NOMO-1 treated with dmso at 0.1 percent for 144 hours (cell line): ENCODE data around the gene FSIP1.

Source experiments
- DNase-seq: peaks from one replicate; lab custom pipeline; 2025; ENCODE audit not compliant: unreplicated experiment; lab: John Stamatoyannopoulos, UW

The FSIP1 gene

GRCh38 chr15:39792844-39793335 is 10.2 kb upstream of the FSIP1 start:
- no peak for DNase-seq

GRCh38 chr15:39792025-39792843 is 9.6 kb upstream of the FSIP1 start:
- no peak for DNase-seq

- DNase-seq, result no peak
These were observed 7.1 kb upstream of the FSIP1 start for GRCh38 chr15:39789736-39790135.

GRCh38 chr15:39788800-39789565 is 6.3 kb upstream of the FSIP1 start:
- DNase-seq, result no peak

DNA sequence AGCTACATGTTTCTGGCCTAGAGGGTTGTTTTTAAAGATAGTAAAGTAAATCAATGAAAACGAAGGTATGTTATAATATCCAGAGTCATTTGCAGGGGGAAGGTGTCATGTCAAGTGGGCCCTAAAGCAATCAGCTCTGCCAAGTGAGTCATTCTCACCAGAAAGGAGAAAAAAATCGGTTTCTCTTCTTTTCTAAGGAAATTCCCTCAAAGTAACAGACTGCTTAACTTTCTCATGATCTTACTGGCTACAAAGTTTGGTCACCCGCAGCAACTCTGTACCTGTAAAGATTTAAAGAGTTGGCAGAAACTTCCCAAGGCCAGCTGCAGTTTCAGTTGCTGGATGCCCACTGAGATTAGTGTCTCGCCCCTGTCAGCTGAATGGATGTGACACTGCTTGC is 5.5 kb upstream of the FSIP1 start:
- no peak for DNase-seq

- no peak for DNase-seq
These were observed 4.8 kb upstream of the FSIP1 start for GRCh38 chr15:39787479-39787878.

DNA sequence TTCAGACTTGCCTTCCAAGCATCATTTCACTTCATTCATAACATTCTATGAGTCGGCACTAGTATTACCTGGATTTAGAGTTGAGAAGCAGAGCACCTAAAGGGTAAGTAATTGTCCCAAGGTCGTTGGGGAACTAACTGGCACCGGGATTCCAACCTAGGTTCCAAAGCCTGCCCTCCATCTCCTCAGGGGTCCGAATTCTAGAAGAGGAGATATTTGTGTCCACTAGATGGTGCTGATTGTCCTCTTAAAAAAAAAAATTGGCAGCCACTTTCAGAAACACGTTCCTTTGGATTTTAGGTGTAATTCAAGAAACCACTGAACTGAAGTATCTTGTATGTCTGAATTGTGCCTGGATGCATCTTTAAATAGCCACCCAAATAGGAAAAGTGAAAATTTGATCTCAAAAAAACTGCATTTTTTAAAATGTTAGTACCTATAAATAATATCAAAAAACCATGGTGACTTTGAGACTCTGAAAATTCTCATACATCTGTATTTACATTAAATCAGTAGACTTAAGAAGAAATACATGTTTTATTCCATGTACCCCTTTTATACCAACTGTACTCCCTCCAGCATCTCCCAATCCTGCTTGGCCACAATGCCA is 3.9 kb upstream of the FSIP1 start:
- peak; percentile 26 for DNase-seq

DNA sequence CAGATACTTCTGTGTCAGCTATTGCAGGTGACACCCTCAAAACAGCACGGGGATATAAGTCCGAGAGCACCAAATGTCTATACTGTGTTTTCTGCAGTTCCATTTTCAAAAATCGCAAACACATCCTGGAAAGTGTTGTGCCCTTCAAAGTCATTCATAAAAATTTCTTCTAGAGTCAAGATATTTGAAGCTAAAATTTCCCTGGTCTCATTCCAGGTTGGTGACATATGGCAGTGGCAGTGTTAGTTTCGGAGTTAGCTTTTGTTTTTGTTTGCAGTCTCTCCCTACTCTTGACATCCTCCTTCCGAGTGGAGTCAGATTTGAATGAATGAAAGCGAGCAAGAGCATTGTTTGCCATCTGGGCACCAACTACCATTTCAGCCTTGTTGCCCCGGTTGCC is 3.2 kb upstream of the FSIP1 start:
- DNase-seq, result no peak

GRCh38 chr15:39785139-39785538 is 2.5 kb upstream of the FSIP1 start:
- DNase-seq, result no peak

DNA sequence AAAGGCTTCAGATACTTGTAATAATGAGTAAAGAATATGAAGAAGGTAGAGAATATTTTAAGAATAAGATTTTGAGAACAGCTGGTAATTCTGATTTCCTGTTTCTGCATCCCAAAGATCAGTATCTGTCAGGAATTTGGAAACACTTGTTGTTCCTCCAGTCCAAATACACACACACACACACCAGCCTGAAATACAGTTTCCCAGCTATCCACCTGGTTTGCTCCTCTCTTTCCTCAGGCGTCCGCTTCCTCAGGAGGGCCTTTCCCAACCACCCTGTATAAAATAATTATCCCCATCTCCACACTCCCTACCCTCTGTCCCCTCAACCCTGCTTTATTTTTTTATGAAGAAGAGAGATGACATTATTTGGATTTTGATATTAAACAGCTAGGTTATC is 2.0 kb upstream of the FSIP1 start:
- no peak for DNase-seq

DNA sequence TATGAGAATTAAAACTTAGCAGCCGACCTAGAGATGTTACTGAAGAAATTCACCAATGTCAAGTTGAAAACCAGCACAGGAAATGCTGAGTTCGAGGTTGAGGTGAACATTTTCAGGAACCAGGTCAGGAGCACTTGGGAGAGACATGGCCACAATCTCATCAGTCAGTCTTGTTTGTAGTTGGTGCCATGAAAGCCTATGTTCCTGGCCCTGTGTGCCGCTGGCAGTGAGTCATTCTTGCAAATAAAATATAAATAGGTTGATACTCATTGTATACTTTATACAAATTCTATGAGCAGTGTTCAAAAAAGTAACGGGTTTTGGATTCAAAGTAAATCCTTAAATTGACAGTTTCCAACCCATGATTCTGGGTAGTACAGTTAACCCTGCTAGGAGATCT is 1.5 kb upstream of the FSIP1 start:
- no peak for DNase-seq

- no peak for DNase-seq
These were observed 691 bp upstream of the FSIP1 start for GRCh38 chr15:39783244-39783820.

DNA sequence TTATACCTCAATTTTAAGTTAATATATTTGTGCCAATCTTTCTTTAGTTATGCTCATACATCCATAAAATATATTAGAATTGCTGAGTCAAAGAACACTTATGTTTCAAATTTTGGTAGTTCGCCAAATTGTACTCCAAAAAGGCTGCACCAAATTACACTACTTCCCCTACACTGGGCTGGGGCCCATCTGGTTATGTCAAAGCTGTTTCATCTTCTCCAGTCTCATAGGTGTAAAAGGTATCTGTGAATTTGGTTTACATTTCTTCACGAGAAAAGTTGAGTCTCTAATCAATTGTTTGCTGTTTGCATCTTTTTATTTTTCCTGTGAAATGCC is 706 bp downstream of the FSIP1 start:
- no peak for DNase-seq

DNA sequence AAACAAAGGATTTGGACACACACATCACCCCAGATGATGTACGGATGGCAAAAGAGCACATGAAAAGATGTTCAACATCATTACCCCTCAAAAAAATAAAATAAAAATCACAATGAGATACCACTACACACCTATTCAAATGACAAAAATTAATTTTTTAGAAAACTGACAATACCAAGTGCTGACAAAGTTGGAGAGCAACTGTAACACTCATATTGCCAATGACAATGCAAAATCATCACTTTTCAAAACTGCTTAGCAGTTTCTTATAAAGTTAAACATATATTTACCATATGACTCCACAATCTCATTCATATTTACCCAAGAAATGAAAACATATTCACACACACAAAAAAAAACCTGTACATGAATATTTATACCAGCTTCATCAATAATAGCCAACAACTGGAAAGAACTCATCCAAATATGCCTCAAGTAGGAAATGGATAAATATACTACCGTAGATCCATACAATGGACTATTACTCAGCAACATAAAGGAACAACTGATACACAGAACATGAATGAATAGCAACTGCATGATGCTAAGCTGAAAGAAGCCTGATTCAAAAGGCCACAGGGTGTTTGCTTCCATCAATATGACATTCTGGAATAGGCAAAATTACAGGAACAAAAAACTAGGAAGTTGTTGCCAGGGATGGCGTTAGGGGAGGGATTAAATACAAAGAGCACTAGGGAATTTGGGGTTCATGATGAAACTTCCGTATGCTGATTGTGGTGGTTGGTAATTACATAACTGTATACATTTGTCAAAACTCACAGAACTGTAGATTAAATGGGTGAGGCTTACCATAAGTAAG is 1.3 kb downstream of the FSIP1 start:
- DNase-seq, result no peak

GRCh38 chr15:39778021-39778420 is 4.6 kb downstream of the FSIP1 start:
- DNase-seq, result no peak

- DNase-seq, result no peak
These were observed 5.1 kb downstream of the FSIP1 start for GRCh38 chr15:39777496-39777895.

DNA sequence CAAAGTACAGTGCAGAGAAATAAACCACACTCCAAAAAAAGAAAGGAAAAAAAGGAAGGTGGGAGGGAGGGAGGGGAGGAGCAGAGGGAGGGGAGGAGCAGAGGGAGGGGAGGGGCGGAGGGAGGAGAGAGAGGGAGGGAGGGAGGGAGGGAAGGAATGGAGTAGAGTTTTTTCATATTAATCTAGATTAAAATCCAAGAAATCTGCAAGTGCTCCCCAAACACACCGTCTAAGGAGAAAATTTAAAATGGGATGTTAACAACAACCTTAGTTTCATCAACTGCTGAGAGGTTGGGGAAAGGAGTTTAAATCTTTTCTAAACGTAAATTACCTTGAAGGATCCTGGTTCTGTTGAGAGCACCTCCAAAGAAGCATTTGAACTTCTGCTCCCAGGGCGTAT is 6.6 kb downstream of the FSIP1 start:
- no peak for DNase-seq

DNA sequence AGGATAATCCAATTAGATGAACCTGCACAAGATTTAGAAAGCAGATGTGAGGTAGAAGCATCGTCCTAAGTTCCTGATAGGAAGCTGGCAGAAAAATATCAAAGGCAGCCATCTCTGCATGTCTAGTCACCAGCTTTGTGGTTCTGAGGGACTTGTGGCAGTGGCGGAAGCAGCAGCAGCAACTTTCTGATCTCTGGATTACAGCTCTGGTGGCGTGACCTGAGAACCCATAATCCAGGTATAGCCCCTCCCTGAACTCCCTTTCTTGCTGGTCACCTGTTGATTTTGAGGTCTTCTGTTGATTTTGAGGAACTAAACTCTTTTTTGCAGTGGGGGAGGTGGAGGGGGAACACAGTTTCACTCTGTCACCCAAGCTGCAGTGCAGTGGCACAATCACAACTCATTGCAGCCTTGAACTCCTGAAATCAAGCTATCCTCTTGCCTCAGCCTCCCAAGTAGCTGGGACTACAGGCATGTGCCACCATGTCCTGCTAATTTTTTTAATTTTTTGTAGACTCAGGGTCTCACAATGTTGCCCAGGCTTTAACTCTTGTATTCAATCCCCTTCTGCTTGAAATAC is 7.9 kb downstream of the FSIP1 start:
- DNase-seq, result no peak

DNA sequence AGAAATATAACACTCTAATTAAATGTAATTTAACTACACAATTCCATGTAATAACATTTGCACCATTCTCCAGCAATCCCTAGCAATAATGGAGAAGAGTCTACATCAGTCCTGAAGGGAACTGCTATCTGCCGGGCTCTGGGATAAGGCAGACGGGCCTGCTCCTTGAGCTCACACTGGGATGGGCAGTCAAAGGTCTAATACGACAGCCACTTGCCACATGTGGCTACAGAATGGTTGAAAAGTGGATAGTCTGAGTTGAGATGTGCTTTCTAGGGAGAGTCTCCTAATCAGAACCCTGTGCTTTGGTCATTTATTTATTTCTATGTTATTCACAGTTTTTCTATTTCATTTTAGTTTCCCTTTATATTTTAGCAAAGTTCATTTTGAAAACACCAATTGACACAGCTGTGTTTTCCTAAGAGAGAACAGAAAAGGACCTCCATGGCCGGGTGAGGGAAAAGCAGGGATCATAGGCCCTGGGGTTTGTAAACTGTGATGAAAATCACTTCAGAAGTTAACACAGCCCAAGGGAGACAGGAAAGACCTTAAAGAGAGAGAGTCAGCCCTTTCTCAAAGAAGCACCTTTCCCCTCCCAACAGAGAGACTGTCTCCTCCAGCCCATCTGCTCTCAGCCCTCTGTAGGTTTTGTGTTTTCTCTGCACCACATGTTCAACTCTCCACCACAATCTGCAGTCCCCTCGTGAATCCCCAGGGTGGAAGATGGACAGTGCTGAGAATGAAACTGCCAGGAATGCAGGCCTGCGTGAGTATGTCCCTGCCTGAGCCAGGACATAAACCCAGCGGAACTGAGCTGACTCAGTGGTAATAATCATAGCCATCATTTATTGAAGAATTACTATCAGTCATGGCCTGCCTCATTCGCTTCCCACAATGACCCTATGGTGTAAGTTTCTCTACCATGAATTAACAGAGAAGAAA is 11.6 kb downstream of the FSIP1 start:
- DNase-seq, result no peak
